ENCODE results near the gene ZSWIM1.

- TF ChIP-seq POLR2A (IDR thresholded peaks at IDR 0.05; ENCODE audit: low read depth, low read length): no peak
- TF ChIP-seq TAF1 (IDR thresholded peaks at IDR 0.05; ENCODE audit: borderline replicate concordance, low read depth, low read length): no peak
- TF ChIP-seq POLR2AphosphoS5 (IDR thresholded peaks at IDR 0.05; ENCODE audit: low read depth, low read length): no peak
These were observed 40.5 kb downstream of the ZSWIM1 start for GRCh38 chr20:45921337-45922189.

Measured in GM12892 (cell line).